ENCODE data around the gene CSF3. TPM values are rescaled to one million over a fixed set of nuclear protein-coding genes. Genes with fewer than 3 reads are reported as not detected.

The CSF3 gene, protein sequence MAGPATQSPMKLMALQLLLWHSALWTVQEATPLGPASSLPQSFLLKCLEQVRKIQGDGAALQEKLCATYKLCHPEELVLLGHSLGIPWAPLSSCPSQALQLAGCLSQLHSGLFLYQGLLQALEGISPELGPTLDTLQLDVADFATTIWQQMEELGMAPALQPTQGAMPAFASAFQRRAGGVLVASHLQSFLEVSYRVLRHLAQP
- 0.16 TPM in 1 of 2 replicates, not detected in the other for total RNA-seq

DNA sequence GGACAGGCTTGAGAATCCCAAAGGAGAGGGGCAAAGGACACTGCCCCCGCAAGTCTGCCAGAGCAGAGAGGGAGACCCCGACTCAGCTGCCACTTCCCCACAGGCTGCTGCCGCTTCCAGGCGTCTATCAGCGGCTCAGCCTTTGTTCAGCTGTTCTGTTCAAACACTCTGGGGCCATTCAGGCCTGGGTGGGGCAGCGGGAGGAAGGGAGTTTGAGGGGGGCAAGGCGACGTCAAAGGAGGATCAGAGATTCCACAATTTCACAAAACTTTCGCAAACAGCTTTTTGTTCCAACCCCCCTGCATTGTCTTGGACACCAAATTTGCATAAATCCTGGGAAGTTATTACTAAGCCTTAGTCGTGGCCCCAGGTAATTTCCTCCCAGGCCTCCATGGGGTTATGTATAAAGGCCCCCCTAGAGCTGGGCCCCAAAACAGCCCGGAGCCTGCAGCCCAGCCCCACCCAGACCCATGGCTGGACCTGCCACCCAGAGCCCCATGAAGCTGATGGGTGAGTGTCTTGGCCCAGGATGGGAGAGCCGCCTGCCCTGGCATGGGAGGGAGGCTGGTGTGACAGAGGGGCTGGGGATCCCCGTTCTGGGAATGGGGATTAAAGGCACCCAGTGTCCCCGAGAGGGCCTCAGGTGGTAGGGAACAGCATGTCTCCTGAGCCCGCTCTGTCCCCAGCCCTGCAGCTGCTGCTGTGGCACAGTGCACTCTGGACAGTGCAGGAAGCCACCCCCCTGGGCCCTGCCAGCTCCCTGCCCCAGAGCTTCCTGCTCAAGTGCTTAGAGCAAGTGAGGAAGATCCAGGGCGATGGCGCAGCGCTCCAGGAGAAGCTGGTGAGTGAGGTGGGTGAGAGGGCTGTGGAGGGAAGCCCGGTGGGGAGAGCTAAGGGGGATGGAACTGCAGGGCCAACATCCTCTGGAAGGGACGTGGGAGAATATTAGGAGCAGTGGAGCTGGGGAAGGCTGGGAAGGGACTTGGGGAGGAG, at the start of gene CSF3:
Gene CSF3 (plus strand): TSS at position 436 of the 993 bp plus-strand sequence. CDS start 35 bp downstream, at position 471.

DNA sequence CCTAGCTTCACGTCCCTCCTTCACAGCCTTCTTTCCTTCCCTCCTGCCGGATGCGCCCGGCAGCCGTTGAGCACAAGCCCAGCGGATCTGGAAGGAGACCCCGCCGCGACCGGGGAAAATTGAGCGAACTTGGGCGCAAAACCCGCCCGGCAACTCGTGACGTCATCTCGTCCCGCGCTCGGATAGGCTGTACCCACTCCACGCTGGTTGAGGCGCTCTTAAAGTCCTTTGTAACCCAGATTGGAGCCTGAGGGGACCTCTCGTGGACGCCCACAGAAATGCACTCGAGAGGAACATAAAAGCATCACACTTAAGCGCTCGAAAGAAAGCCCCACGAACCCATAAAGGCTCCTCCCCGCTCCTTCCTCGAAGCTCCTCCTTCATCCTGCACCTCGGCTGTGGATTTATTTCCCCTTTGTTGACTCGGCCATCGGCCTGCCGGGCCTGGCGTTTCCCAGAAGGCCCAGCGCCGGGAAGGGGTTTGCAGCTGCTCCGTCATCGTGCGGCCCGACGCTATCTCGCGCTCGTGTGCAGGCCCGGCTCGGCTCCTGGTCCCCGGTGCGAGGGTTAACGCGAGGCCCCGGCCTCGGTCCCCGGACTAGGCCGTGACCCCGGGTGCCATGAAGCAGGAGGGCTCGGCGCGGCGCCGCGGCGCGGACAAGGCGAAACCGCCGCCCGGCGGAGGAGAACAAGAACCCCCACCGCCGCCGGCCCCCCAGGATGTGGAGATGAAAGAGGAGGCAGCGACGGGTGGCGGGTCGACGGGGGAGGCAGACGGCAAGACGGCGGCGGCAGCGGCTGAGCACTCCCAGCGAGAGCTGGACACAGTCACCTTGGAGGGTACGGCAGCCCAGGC, 34.7 kb upstream of the CSF3 start, which contains the start of gene PSMD3:
Gene PSMD3 (plus strand): TSS at position 457 of the 856 bp plus-strand sequence. CDS start 164 bp downstream, at position 621.

GRCh38 chr17:40062329-40063186, 47.3 kb downstream of the CSF3 start, which contains the start of gene THRA:
Gene THRA (plus strand): TSS chr17:40062965. CDS start chr17:40074489, 11,524 bp downstream.

Other genes with a start within 250 kb of the CSF3 start
- gene IKZF3, start 151.1 kb upstream of the CSF3 start, total RNA-seq = under 0.01 TPM in 1 of 2 replicates, not detected in the other
- not detected in 2 replicates for gene ZPBP2, start 147.2 kb upstream of the CSF3 start, total RNA-seq
- 5.5 and 5.6 TPM in 2 replicates for gene GSDMB, start 96.8 kb upstream of the CSF3 start, total RNA-seq
- 58.2 and 69.5 TPM in 2 replicates for gene ORMDL3, start 87.8 kb upstream of the CSF3 start, total RNA-seq
- gene LRRC3C, start 87.7 kb upstream of the CSF3 start, total RNA-seq = not detected in 2 replicates
- gene GSDMA, start 52.4 kb upstream of the CSF3 start, total RNA-seq = not detected in 2 replicates
- 56.8 and 63.4 TPM in 2 replicates for gene PSMD3, start 34.6 kb upstream of the CSF3 start, total RNA-seq
- 23.8 and 27.2 TPM in 2 replicates for gene MED24, start 39.0 kb downstream of the CSF3 start, total RNA-seq
- 25.5 and 51.2 TPM in 2 replicates for gene THRA, start 47.5 kb downstream of the CSF3 start, total RNA-seq
- gene NR1D1, start 85.1 kb downstream of the CSF3 start, total RNA-seq = 1.9 and 2.2 TPM in 2 replicates
- gene MSL1, start 106.5 kb downstream of the CSF3 start, total RNA-seq = 32.2 and 32.6 TPM in 2 replicates
- gene CASC3, start 125.1 kb downstream of the CSF3 start, total RNA-seq = 21.2 and 25.5 TPM in 2 replicates
- 0.52 and 1.6 TPM in 2 replicates for gene RAPGEFL1, start 162.0 kb downstream of the CSF3 start, total RNA-seq
- 2.6 and 5.0 TPM in 2 replicates for gene WIPF2, start 203.9 kb downstream of the CSF3 start, total RNA-seq